SK-N-SH (cell line): Measurements from ENCODE around the gene ABHD16B. TPM values are rescaled to one million over a fixed set of nuclear protein-coding genes. Genes with fewer than 3 reads are reported as not detected.

Experiments
- CTCF ChIA-PET: fragments of 300-600, 350-600 bp; formaldehyde crosslinking; extraction: SDS; loops from one replicate; lab custom pipeline; 2021; lab: Yijun Ruan, JAX
- POLR2A ChIA-PET: fragments of 350-600 bp; sonication (Branson Sonifier 250); formaldehyde crosslinking; extraction: SDS; loops from one replicate; lab custom pipeline; 2020; ENCODE audit warnings: antibody characterized with exemption, inconsistent platforms; lab: Yijun Ruan, JAX
- DNase-seq: peaks from one replicate; pipeline ENCODE4 v3.0.0; 2012
- H2AFZ ChIP-seq: fragments of 200-600 bp; sonication (generic); 2 replicates; pipeline ENCODE4 v1.8.1; 2016; ENCODE audit warnings: antibody characterized with exemption, mild to moderate bottlenecking, low read depth
- H3F3A ChIP-seq: fragments of 200-600 bp; sonication (generic); replicated peaks from 2 replicates; pipeline ENCODE3; 2016; ENCODE audit warnings: antibody characterized with exemption, mild to moderate bottlenecking; ENCODE audit not compliant: insufficient read depth
- H3K27ac ChIP-seq, 2 experiments: fragments of 200-500 bp in 1 of 2; fragments of 200-600 bp in 1 of 2; sonication (Bioruptor generic) in 1 of 2; sonication (generic), shearing (Covaris generic) in 1 of 2; 2 replicates each; pipeline versions ENCODE4 v1.5.1 to v1.6.1; 2014 to 2016; ENCODE audit warnings: low read depth in 2 of 2, inconsistent platforms in 1 of 2, low read length in 1 of 2, mild to moderate bottlenecking in 1 of 2, mixed read lengths in 1 of 2
- H3K27me3 ChIP-seq: fragments of 200-600 bp; sonication (generic), shearing (Covaris generic); 2 replicates; pipeline ENCODE4 v1.6.1; 2016; ENCODE audit warnings: mixed run types; ENCODE audit not compliant: insufficient read depth
- H3K36me3 ChIP-seq, 2 experiments: fragments of 200-500 bp in 1 of 2; fragments of 200-600 bp in 1 of 2; sonication (Bioruptor generic) in 1 of 2; sonication (generic) in 1 of 2; replicated peaks in 1 of 2; 2 replicates each; pipeline versions ENCODE3 to v1.5.1; 2014 to 2016; ENCODE audit warnings: low read length in 1 of 2, mild to moderate bottlenecking in 1 of 2; ENCODE audit not compliant: insufficient read depth in 2 of 2, control insufficient read depth in 1 of 2
- H3K4me1 ChIP-seq, 2 experiments: fragments of 200-500 bp in 1 of 2; fragments of 200-600 bp in 1 of 2; sonication (Bioruptor generic) in 1 of 2; sonication (generic), shearing (Covaris generic) in 1 of 2; 2 replicates each; pipeline versions ENCODE4 v1.5.1 to v1.6.1; 2014 to 2016; ENCODE audit warnings: low read depth in 1 of 2, low read length in 1 of 2, mixed run types in 1 of 2; ENCODE audit not compliant: insufficient read depth in 2 of 2, control insufficient read depth in 1 of 2
- H3K4me2 ChIP-seq: fragments of 200-600 bp; sonication (generic), shearing (Covaris generic); 2 replicates; pipeline ENCODE4 v1.6.1; 2017; ENCODE audit warnings: mixed run types
- H3K4me3 ChIP-seq, 2 experiments: fragments of 200-500 bp in 1 of 2; fragments of 200-600 bp in 1 of 2; sonication (Bioruptor generic) in 1 of 2; sonication (generic), shearing (Covaris generic) in 1 of 2; 2 replicates each; pipeline versions ENCODE4 v1.5.1 to v1.8.1; 2014 to 2016; ENCODE audit warnings: low read depth in 2 of 2, inconsistent platforms in 1 of 2, low read length in 1 of 2, mild to moderate bottlenecking in 1 of 2, mixed read lengths in 1 of 2, moderate library complexity in 1 of 2
- H3K79me2 ChIP-seq: fragments of 200-600 bp; sonication (generic); 2 replicates; pipeline ENCODE4 v1.8.1; 2017; ENCODE audit warnings: mild to moderate bottlenecking; ENCODE audit not compliant: insufficient read depth
- H3K9ac ChIP-seq: fragments of 200-600 bp; sonication (generic); 2 replicates; pipeline ENCODE4 v1.6.1; 2017; ENCODE audit warnings: mixed run types
- H3K9me2 ChIP-seq: fragments of 200-600 bp; sonication (generic); 2 replicates; pipeline ENCODE4 v1.6.1; 2017; ENCODE audit warnings: mixed run types
- H3K9me3 ChIP-seq: fragments of 200-600 bp; sonication (generic); 2 replicates; pipeline ENCODE4 v1.6.1; 2017; ENCODE audit warnings: mixed run types, mild to moderate bottlenecking, moderate library complexity
- H4K20me1 ChIP-seq: fragments of 200-600 bp; sonication (generic); 2 replicates; pipeline ENCODE4 v1.6.1; 2017; ENCODE audit warnings: mild to moderate bottlenecking, mixed run types; ENCODE audit not compliant: insufficient read depth
- CHD2 ChIP-seq: fragments of 150-350 bp; IDR thresholded peaks from 2 replicates; pipeline ENCODE4 v1.6.1; 2018; ENCODE audit warnings: low read length; ENCODE audit not compliant: partially characterized antibody
- ELF1 ChIP-seq: IDR thresholded peaks from 2 replicates; pipeline ENCODE4 v1.4.0; 2012
- IRF3 ChIP-seq: fragments of 150-350 bp; IDR thresholded peaks from 2 replicates; pipeline ENCODE4 v1.6.1; 2016; ENCODE audit warnings: mild to moderate bottlenecking, low read depth, low read length
- MAX ChIP-seq: IDR thresholded peaks from 2 replicates; pipeline ENCODE4 v1.4.0; 2012; ENCODE audit warnings: low read depth
- NFIC ChIP-seq: IDR thresholded peaks from 2 replicates; pipeline ENCODE4 v1.4.0; 2012; ENCODE audit warnings: borderline replicate concordance
- NRF1 ChIP-seq: IDR thresholded peaks from 2 replicates; pipeline ENCODE4 v1.6.1; 2012; ENCODE audit warnings: low read depth, mild to moderate bottlenecking, low read length
- RCOR1 ChIP-seq: fragments of 150-350 bp; IDR thresholded peaks from 2 replicates; pipeline ENCODE4 v1.6.1; 2017; ENCODE audit warnings: antibody characterized with exemption, low read length
- RXRA ChIP-seq: IDR thresholded peaks from 2 replicates; pipeline ENCODE4 v1.4.0; 2012; ENCODE audit warnings: low read depth, mild to moderate bottlenecking, borderline replicate concordance
- SIN3A ChIP-seq: IDR thresholded peaks from 2 replicates; pipeline ENCODE4 v1.6.1; 2012; ENCODE audit warnings: low read depth, mild to moderate bottlenecking, low read length, moderate library complexity, borderline replicate concordance
- SMC3 ChIP-seq: IDR thresholded peaks from 2 replicates; pipeline ENCODE4 v1.6.1; 2012; ENCODE audit warnings: low read depth, low read length, improper control_type of control experiment
- TEAD4 ChIP-seq: IDR thresholded peaks from 2 replicates; pipeline ENCODE4 v1.4.0; 2012; ENCODE audit warnings: mild to moderate bottlenecking, borderline replicate concordance; ENCODE audit not compliant: insufficient read depth
- YY1 ChIP-seq: IDR thresholded peaks from 2 replicates; pipeline ENCODE4 v1.4.0; 2012; ENCODE audit warnings: low read depth, mild to moderate bottlenecking
- ZBTB33 ChIP-seq: IDR thresholded peaks from 2 replicates; pipeline ENCODE4 v1.4.0; 2012; ENCODE audit warnings: low read depth, borderline replicate concordance
- WGBS: methylation state at CpG from one replicate; pipeline ENCODE4 v1.1.6; 2017; ENCODE audit warnings: low lambda C conversion rate; 5-methylcytosine and 5-hydroxymethylcytosine counted together
- polyA plus RNA-seq, 3 experiments: library from polyadenylated mRNA; depleted of rRNA; stranded (reverse); fragments of >200 nt; gene quantifications; 2 replicates each; pipeline ENCODE4 v1.2.3, GENCODE V29; 2012
- TF ChIP-seq, protein P1 (sequence below): IDR thresholded peaks from 2 replicates; pipeline ENCODE4 v1.6.1; 2012; ENCODE audit warnings: mild to moderate bottlenecking, low read depth, low read length, moderate library complexity
- TF ChIP-seq, protein P2 (sequence below): IDR thresholded peaks from 2 replicates; pipeline ENCODE4; 2012
- TF ChIP-seq, protein P3 (sequence below): IDR thresholded peaks from 2 replicates; pipeline ENCODE4 v1.4.0; 2012; ENCODE audit warnings: low read depth, borderline replicate concordance

ABHD16B gene
- polyA plus RNA-seq, 1 of the 3 experiments (the other 2 are of a cell fraction) = not detected

DNA sequence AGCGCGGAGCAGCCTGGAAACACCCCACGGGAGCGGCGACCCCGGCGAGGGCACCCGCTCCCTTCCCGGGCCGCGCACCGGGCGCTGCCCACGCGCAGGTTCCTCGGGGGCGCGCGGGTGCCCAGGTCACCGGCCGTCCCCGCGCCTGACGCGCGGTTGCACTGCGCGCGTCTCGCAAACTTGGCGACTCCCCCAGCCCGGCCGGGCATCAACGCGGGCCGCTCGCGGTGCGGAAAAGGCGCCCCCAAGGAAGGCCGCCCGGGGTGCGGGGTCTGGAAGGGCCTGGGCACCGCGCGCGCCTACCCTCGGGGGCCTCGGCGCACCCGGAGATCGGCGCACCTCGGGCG is 29.7 kb upstream of the ABHD16B start:
- Histone ChIP-seq H3K4me2 (peak overlapping the region; percentile 33; the same call in 1 of the 2 replicates), H2AFZ (peak overlapping the region; percentile 59; the same call in 1 of the 2 replicates), H3K9me3 (no peaks in the 10 kb centered on the region), H3K4me3 (peak overlapping the region; percentile 44 to 56; a peak in 3 of 4 replicates), H3K4me1 (peaks cover 5 to 23% of the 10 kb centered on the region in 2 experiments; a peak in 2 of 4 replicates), H3K79me2 (no peaks in the 10 kb centered on the region), H3K9me2 (no peaks in the 10 kb centered on the region), H3K36me3 (no peaks in the 10 kb centered on the region), H4K20me1 (no peaks in the 10 kb centered on the region), H3K27me3 (peaks cover 6% of the 10 kb centered on the region; the same call in 1 of the 2 replicates), H3F3A (peaks cover 4% of the 10 kb centered on the region), H3K9ac (no peak overlapping the region), H3K27ac (no peak overlapping the region)
- CTCF ChIA-PET = no interaction called here
- TF ChIP-seq TEAD4 (no peak), SIN3A (no peak), RCOR1 (no peak), IRF3 (no peak), NRF1 (0 out of 2 replicates have a peak, but pooled peaks have one; percentile 17), SMC3 (no peak)
- TF ChIP-seq, protein P1, sequence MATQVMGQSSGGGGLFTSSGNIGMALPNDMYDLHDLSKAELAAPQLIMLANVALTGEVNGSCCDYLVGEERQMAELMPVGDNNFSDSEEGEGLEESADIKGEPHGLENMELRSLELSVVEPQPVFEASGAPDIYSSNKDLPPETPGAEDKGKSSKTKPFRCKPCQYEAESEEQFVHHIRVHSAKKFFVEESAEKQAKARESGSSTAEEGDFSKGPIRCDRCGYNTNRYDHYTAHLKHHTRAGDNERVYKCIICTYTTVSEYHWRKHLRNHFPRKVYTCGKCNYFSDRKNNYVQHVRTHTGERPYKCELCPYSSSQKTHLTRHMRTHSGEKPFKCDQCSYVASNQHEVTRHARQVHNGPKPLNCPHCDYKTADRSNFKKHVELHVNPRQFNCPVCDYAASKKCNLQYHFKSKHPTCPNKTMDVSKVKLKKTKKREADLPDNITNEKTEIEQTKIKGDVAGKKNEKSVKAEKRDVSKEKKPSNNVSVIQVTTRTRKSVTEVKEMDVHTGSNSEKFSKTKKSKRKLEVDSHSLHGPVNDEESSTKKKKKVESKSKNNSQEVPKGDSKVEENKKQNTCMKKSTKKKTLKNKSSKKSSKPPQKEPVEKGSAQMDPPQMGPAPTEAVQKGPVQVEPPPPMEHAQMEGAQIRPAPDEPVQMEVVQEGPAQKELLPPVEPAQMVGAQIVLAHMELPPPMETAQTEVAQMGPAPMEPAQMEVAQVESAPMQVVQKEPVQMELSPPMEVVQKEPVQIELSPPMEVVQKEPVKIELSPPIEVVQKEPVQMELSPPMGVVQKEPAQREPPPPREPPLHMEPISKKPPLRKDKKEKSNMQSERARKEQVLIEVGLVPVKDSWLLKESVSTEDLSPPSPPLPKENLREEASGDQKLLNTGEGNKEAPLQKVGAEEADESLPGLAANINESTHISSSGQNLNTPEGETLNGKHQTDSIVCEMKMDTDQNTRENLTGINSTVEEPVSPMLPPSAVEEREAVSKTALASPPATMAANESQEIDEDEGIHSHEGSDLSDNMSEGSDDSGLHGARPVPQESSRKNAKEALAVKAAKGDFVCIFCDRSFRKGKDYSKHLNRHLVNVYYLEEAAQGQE = no peak
- DNase-seq = peak; percentile 70
- POLR2A ChIA-PET = no interaction called here
- no CpG with 5 or more reads among the region's 55 CpGs for WGBS

- H3K9me2 ChIP-seq = no peaks in the 10 kb centered on the region
- H3K9ac ChIP-seq = no peak overlapping the region
- H3K27me3 ChIP-seq = peaks cover 6% of the 10 kb centered on the region; the same call in 1 of the 2 replicates
- H3K9me3 ChIP-seq = no peaks in the 10 kb centered on the region
- CTCF ChIA-PET = no interaction called here
- H3K4me1 ChIP-seq = peaks cover 5 to 23% of the 10 kb centered on the region in 2 experiments; a peak in 2 of 4 replicates
- 47% methylated on average over 34 of the region's 76 CpGs for WGBS
- peaks cover 4% of the 10 kb centered on the region for H3F3A ChIP-seq
- H3K36me3 ChIP-seq = no peaks in the 10 kb centered on the region
- peak overlapping the region; percentile 44 to 56; a peak in 3 of 4 replicates for H3K4me3 ChIP-seq
- no peaks in the 10 kb centered on the region for H3K79me2 ChIP-seq
- no peak overlapping the region for H2AFZ ChIP-seq
- H4K20me1 ChIP-seq = no peaks in the 10 kb centered on the region
- DNase-seq = peak; percentile 61
- POLR2A ChIA-PET = no interaction called here
- H3K4me2 ChIP-seq = peak overlapping the region; percentile 33; the same call in 1 of the 2 replicates
- H3K27ac ChIP-seq = no peak overlapping the region
- TF ChIP-seq NRF1 (no peak), ELF1 (no peak), ZBTB33 (no peak), YY1 (no peak), RXRA (no peak), MAX (no peak), SIN3A (no peak), CHD2 (no peak), NFIC (no peak)
- TF ChIP-seq, protein P2, sequence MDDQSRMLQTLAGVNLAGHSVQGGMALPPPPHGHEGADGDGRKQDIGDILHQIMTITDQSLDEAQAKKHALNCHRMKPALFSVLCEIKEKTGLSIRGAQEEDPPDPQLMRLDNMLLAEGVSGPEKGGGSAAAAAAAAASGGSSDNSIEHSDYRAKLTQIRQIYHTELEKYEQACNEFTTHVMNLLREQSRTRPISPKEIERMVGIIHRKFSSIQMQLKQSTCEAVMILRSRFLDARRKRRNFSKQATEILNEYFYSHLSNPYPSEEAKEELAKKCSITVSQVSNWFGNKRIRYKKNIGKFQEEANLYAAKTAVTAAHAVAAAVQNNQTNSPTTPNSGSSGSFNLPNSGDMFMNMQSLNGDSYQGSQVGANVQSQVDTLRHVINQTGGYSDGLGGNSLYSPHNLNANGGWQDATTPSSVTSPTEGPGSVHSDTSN = no peak
- TF ChIP-seq, protein P3, sequence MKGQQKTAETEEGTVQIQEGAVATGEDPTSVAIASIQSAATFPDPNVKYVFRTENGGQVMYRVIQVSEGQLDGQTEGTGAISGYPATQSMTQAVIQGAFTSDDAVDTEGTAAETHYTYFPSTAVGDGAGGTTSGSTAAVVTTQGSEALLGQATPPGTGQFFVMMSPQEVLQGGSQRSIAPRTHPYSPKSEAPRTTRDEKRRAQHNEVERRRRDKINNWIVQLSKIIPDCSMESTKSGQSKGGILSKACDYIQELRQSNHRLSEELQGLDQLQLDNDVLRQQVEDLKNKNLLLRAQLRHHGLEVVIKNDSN = no peak
Measured at GRCh38 chr20:63831993-63832686, 29.2 kb upstream of the ABHD16B start.
